ENCODE results near the gene PIGU. TPM values are rescaled to one million over a fixed set of nuclear protein-coding genes. Genes with fewer than 3 reads are reported as not detected.

The PIGU gene
- total and polyA plus RNA-seq, 2 donors (not counting 3 experiments of a cell fraction or from before 2014, with no cell fraction given): 20.3 to 81.8 TPM

DNA sequence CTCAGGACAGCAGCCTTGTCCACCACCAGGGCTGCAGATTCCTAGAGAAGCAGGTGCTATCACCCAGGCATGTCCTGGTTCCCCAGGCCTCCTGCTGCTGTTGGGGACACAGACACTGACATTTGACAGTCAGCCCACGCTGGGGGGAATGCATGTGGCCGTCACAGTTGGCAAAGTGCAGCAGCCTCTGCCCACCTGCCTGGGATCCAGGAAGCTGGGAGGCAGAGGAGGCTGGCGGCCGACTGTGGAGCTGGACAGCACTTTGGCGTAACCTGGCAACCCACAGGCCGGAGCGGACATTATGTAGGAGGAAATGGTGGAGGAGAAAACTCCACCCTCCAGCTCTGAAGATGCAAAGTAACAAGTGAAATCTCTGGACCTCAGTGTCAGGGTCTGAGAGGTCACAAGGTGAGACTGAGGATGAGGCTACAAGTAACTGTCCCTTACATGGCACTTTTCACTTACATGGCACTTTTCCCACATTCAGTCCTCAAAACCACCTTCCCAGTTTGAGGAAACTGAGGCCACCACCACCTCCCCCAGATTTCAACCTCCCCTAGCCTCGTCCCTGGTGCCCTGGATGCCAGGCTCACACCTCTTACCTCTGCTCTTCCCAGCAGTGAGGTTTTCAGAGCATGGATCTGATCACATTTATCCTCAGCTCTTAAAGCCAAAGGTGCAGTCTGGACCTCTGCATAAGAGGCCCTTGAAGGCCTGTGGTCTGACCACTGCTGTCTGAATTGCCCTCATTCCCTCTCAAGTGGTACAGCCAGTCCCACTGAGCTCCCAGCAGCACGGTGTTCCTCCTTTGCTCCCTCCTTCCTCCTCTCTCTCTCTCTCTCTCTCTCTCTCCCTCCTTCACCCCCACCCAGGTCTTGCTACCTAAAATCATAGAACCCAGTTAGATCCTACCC is 109.7 kb downstream of the PIGU start:
- Histone ChIP-seq H3K9ac (replicated peaks; ENCODE audit: extremely low read depth, insufficient read depth, low read length) (no peak overlapping the region), H3K27ac (ENCODE audit: insufficient read depth, low read depth, low read length) (no peak overlapping the region), H3K9me1 (replicated peaks; ENCODE audit: control insufficient read depth, extremely low read depth, insufficient read depth, low read length) (no peaks in the 10 kb centered on the region), H3K9me3 (replicated peaks; ENCODE audit: control insufficient read depth, insufficient read depth, low read length) (no peaks in the 10 kb centered on the region), H3K79me2 (ENCODE audit: control insufficient read depth, insufficient read depth, low read length) (no peaks in the 10 kb centered on the region), H3K4me2 (ENCODE audit: insufficient read depth, low read length) (no peak overlapping the region), H2AFZ (ENCODE audit: low read depth, low read length) (no peak overlapping the region), H3K36me3 (ENCODE audit: control insufficient read depth in 2 of 2, extremely low read depth in 1 of 2, insufficient read depth in 2 of 2, low read length in 2 of 2) (no peaks in the 10 kb centered on the region), H3K27me3 (ENCODE audit: control insufficient read depth in 2 of 2, insufficient read depth in 2 of 2, low read length in 2 of 2) (no peaks in the 10 kb centered on the region), H3K4me3 (replicated peaks in 1 of 3; ENCODE audit: insufficient read depth in 1 of 3, low read depth in 1 of 3, low read length in 3 of 3) (no peak overlapping the region), H4K20me1 (replicated peaks; ENCODE audit: control insufficient read depth, extremely low read depth, insufficient read depth, low read length) (no peaks in the 10 kb centered on the region), H3K4me1 (ENCODE audit: control insufficient read depth, extremely low read depth, insufficient read depth, low read length) (peaks cover 11% of the 10 kb centered on the region)
- CTCF ChIA-PET: interaction anchor here (0.8 kb wide), 1 partner anchor 29 kb away, joined by 3 read pairs; no protein-coding TSS in a partner anchor
- no peak for TF ChIP-seq EZH2 (IDR thresholded peaks at IDR 0.05; ENCODE audit: borderline replicate concordance, low read depth, low read length, severe bottlenecking)
- no peak for TF ChIP-seq FOS (IDR thresholded peaks at IDR 0.05; ENCODE audit: borderline replicate concordance, insufficient read depth, low read length)
- no peak for TF ChIP-seq JUN (IDR thresholded peaks at IDR 0.05; ENCODE audit: borderline replicate concordance, insufficient read depth, insufficient read length, low read depth)
- no peak for TF ChIP-seq MYC (IDR thresholded peaks at IDR 0.05; ENCODE audit: low read depth, low read length)
- TF ChIP-seq POLR2AphosphoS5 (IDR thresholded peaks at IDR 0.05; ENCODE audit: insufficient read depth, low read depth, low read length): no peak
- no peak for TF ChIP-seq GATA2 (IDR thresholded peaks at IDR 0.05; ENCODE audit: insufficient read depth, insufficient read length, low read depth, low read length)
- TF ChIP-seq POLR2A (IDR thresholded peaks at IDR 0.05; ENCODE audit: low read depth, low read length): no peak
- dilution Hi-C loops (cut with MboI; ENCODE audit: extremely low pct_ligation_motif_present, low sequenced_read_pairs) (no loop called here), intact Hi-C loops (cut with micrococcal nuclease) (no loop called here)
- no TSS peak for BruUV-seq (replicated peaks)
- no peak for FAIRE-seq
- POLR2A ChIA-PET: no interaction called here
- no peak for DNase-seq (ENCODE audit: low read depth, low spot score)

DNA sequence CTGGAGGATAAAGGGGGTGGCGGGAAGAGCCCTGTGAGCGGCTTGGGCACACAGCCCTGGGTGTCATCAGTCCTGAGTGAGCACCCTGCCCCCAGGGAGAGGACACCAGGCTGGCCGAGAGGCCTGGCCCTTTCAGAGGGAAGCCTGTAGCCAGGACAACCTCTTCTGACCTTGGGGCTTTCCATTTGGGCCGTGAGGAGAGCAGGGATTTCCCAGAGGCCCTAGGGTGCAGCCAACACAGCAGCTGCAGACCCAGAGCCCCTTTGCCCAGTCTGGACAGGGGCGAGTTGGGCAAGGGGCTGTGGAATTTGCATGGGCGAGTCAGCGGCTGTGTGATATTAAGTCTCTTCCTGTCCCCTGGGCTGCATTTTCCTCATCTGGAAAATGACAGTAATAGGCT is 112.1 kb downstream of the PIGU start:
- Histone ChIP-seq H3K4me1 (ENCODE audit: control insufficient read depth, extremely low read depth, insufficient read depth, low read length) (no peaks in the 10 kb centered on the region), H3K27me3 (ENCODE audit: control insufficient read depth in 2 of 2, insufficient read depth in 2 of 2, low read length in 2 of 2) (no peaks in the 10 kb centered on the region), H3K9ac (replicated peaks; ENCODE audit: extremely low read depth, insufficient read depth, low read length) (no peak overlapping the region), H4K20me1 (replicated peaks; ENCODE audit: control insufficient read depth, extremely low read depth, insufficient read depth, low read length) (no peaks in the 10 kb centered on the region), H3K9me1 (replicated peaks; ENCODE audit: control insufficient read depth, extremely low read depth, insufficient read depth, low read length) (no peaks in the 10 kb centered on the region), H3K4me3 (replicated peaks in 1 of 3; ENCODE audit: insufficient read depth in 1 of 3, low read depth in 1 of 3, low read length in 3 of 3) (no peak overlapping the region), H3K36me3 (ENCODE audit: control insufficient read depth in 2 of 2, extremely low read depth in 1 of 2, insufficient read depth in 2 of 2, low read length in 2 of 2) (no peaks in the 10 kb centered on the region), H2AFZ (ENCODE audit: low read depth, low read length) (no peak overlapping the region), H3K79me2 (ENCODE audit: control insufficient read depth, insufficient read depth, low read length) (no peaks in the 10 kb centered on the region), H3K4me2 (ENCODE audit: insufficient read depth, low read length) (no peak overlapping the region), H3K9me3 (replicated peaks; ENCODE audit: control insufficient read depth, insufficient read depth, low read length) (no peaks in the 10 kb centered on the region), H3K27ac (ENCODE audit: insufficient read depth, low read depth, low read length) (no peak overlapping the region)
- no peak for TF ChIP-seq GATA2 (IDR thresholded peaks at IDR 0.05; ENCODE audit: insufficient read depth, insufficient read length, low read depth, low read length)
- POLR2A ChIA-PET: no interaction called here
- dilution Hi-C loops (cut with MboI; ENCODE audit: extremely low pct_ligation_motif_present, low sequenced_read_pairs) (no loop called here), intact Hi-C loops (cut with micrococcal nuclease) (no loop called here)
- CTCF ChIA-PET: interaction anchor here (1.0 to 2.1 kb wide), 4 partner anchors 16 to 252 kb away, joined by 3 to 8 read pairs (median 4); no protein-coding TSS in a partner anchor
- DNase-seq (ENCODE audit: low read depth, low spot score): no peak
- no peak for FAIRE-seq
- no TSS peak for BruUV-seq (replicated peaks)

Data from endothelial cell of umbilical vein (primary cell).